Mucosa of rectum (tissue), 2 donors: ENCODE measurements around the gene GABRP.
A peak's percentile ranks its signal among the peaks of the same experiment; 100 is the strongest.

Source experiments
- H3K27ac ChIP-seq, 2 donors: one replicate each; pipeline ENCODE4 v1.7.0; 2013; ENCODE audit warnings: inconsistent platforms in 2 of 2, low read depth in 2 of 2, low read length in 2 of 2
- H3K27me3 ChIP-seq, 2 donors: one replicate each; pipeline ENCODE4 v1.7.0; 2013; ENCODE audit warnings: low read length in 2 of 2; ENCODE audit not compliant: control insufficient read depth in 2 of 2, insufficient read depth in 2 of 2
- H3K36me3 ChIP-seq, 2 donors: one replicate each; pipeline ENCODE4 v1.7.0; 2013; ENCODE audit warnings: low read length in 2 of 2; ENCODE audit not compliant: control insufficient read depth in 2 of 2, insufficient read depth in 2 of 2
- H3K4me1 ChIP-seq, 2 donors: one replicate each; pipeline ENCODE4 v1.7.0; 2013; ENCODE audit warnings: low read length in 2 of 2, mild to moderate bottlenecking in 1 of 2; ENCODE audit not compliant: control insufficient read depth in 2 of 2, insufficient read depth in 2 of 2
- H3K4me3 ChIP-seq, 2 donors: one replicate each; pipeline ENCODE4 v1.7.0; 2013; ENCODE audit warnings: low read length in 2 of 2
- H3K9ac ChIP-seq, 2 donors: one replicate each; pipeline ENCODE4 v1.7.0; 2013; ENCODE audit warnings: low read length in 2 of 2, low read depth in 1 of 2, mild to moderate bottlenecking in 1 of 2
- H3K9me3 ChIP-seq, 2 donors: one replicate each; pipeline ENCODE4 v1.7.0; 2013; ENCODE audit warnings: low read length in 2 of 2; ENCODE audit not compliant: control insufficient read depth in 2 of 2
- donor health status: healthy.
- donor health status: Normal muscosa, but diverticular disease.

GABRP gene

GRCh38 chr5:170783498-170784247 lies at the start of gene GABRP:
GABRP (plus strand) TSS chr5:170783725; CDS start chr5:170788616, 4,891 bp downstream.
- no peaks in the 10 kb centered on the region for H3K36me3 ChIP-seq
- H3K4me3 ChIP-seq = no peak within 1 kb of the TSS
- H3K9ac ChIP-seq = no peak within 1 kb of the TSS
- H3K27ac ChIP-seq = no peak within 1 kb of the TSS
- H3K9me3 ChIP-seq = no peaks in the 10 kb centered on the region
- H3K27me3 ChIP-seq = no peaks in the 10 kb centered on the region
- no peaks in the 10 kb centered on the region for H3K4me1 ChIP-seq

GRCh38 chr5:170736966-170737365 lies 46.6 kb upstream of the GABRP start:
- Histone ChIP-seq H3K4me1 (no peaks in the 10 kb centered on the region), H3K4me3 (no peak overlapping the region), H3K36me3 (no peaks in the 10 kb centered on the region), H3K27me3 (peaks cover 0 to 4% of the 10 kb centered on the region in 2 donors), H3K9ac (no peak overlapping the region), H3K9me3 (peaks cover 0 to 2% of the 10 kb centered on the region in 2 donors), H3K27ac (no peak overlapping the region)

GRCh38 chr5:170737591-170737990 lies 45.9 kb upstream of the GABRP start:
- H3K9ac ChIP-seq = no peak overlapping the region

GRCh38 chr5:170738840-170739239 lies 44.7 kb upstream of the GABRP start:
- Histone ChIP-seq H3K9ac (no peak overlapping the region), H3K27ac (no peak overlapping the region), H3K27me3 (peaks cover 0 to 4% of the 10 kb centered on the region in 2 donors), H3K4me1 (no peaks in the 10 kb centered on the region), H3K36me3 (no peaks in the 10 kb centered on the region), H3K9me3 (peaks cover 0 to 2% of the 10 kb centered on the region in 2 donors), H3K4me3 (no peak overlapping the region)

More at GRCh38 chr5:170737591-170737990, 45.9 kb upstream of the GABRP start:
- peaks cover 0 to 4% of the 10 kb centered on the region in 2 donors for H3K27me3 ChIP-seq
- H3K27ac ChIP-seq = no peak overlapping the region
- no peak overlapping the region for H3K4me3 ChIP-seq
- no peaks in the 10 kb centered on the region for H3K4me1 ChIP-seq
- peaks cover 0 to 2% of the 10 kb centered on the region in 2 donors for H3K9me3 ChIP-seq
- H3K36me3 ChIP-seq = no peaks in the 10 kb centered on the region

GRCh38 chr5:170739446-170739845 lies 44.1 kb upstream of the GABRP start:
- no peak overlapping the region for H3K27ac ChIP-seq
- H3K4me1 ChIP-seq = peaks cover 0 to 4% of the 10 kb centered on the region in 2 donors
- no peak overlapping the region for H3K9ac ChIP-seq
- no peaks in the 10 kb centered on the region for H3K36me3 ChIP-seq
- H3K27me3 ChIP-seq = peaks cover 0 to 4% of the 10 kb centered on the region in 2 donors
- peaks cover 0 to 2% of the 10 kb centered on the region in 2 donors for H3K9me3 ChIP-seq
- H3K4me3 ChIP-seq = no peak overlapping the region

GRCh38 chr5:170740551-170741205 lies 42.8 kb upstream of the GABRP start:
- H3K36me3 ChIP-seq = no peaks in the 10 kb centered on the region
- peaks cover 0 to 4% of the 10 kb centered on the region in 2 donors for H3K27me3 ChIP-seq
- no peak overlapping the region for H3K27ac ChIP-seq
- H3K9ac ChIP-seq = no peak overlapping the region
- H3K4me1 ChIP-seq = peaks cover 0 to 9% of the 10 kb centered on the region in 2 donors
- H3K4me3 ChIP-seq = no peak overlapping the region
- H3K9me3 ChIP-seq = no peaks in the 10 kb centered on the region

GRCh38 chr5:170741801-170742200 lies 41.7 kb upstream of the GABRP start:
- Histone ChIP-seq H3K27ac (no peak overlapping the region), H3K9me3 (no peaks in the 10 kb centered on the region), H3K27me3 (no peaks in the 10 kb centered on the region), H3K4me3 (no peak overlapping the region), H3K9ac (no peak overlapping the region), H3K4me1 (peaks cover 0 to 10% of the 10 kb centered on the region in 2 donors), H3K36me3 (no peaks in the 10 kb centered on the region)

GRCh38 chr5:170743876-170744212 lies 39.7 kb upstream of the GABRP start:
- Histone ChIP-seq H3K27ac (no peak overlapping the region), H3K4me1 (peaks cover 2 to 10% of the 10 kb centered on the region in 2 donors), H3K9ac (no peak overlapping the region), H3K9me3 (no peaks in the 10 kb centered on the region), H3K36me3 (no peaks in the 10 kb centered on the region), H3K27me3 (no peaks in the 10 kb centered on the region), H3K4me3 (no peak overlapping the region)

- Histone ChIP-seq H3K4me1 (peaks cover 3 to 19% of the 10 kb centered on the region in 2 donors), H3K27ac (no peak overlapping the region), H3K9ac (no peak overlapping the region), H3K27me3 (peaks cover 0 to 2% of the 10 kb centered on the region in 2 donors), H3K9me3 (no peaks in the 10 kb centered on the region), H3K4me3 (peak overlapping the region; percentile 15 to 28), H3K36me3 (no peaks in the 10 kb centered on the region)
These were observed 37.9 kb upstream of the GABRP start for GRCh38 chr5:170745481-170746071.
